HCT116 (cell line): Measurements from ENCODE around the gene MYL4. TPM values are rescaled to one million over a fixed set of nuclear protein-coding genes. Genes with fewer than 3 reads are reported as not detected.

ENCODE experiments used
- ATAC-seq: fragments of 200-7000 bp; cut with Tn5 transposase; 2 replicates; pipeline ENCODE4 v1.9.1; 2020; ENCODE audit warnings: mild to moderate bottlenecking, moderate library complexity
- BruUV-seq: library from RNA; stranded (reverse); fragments of 400-500 nt; replicated peaks from 2 replicates; lab custom pipeline; 2021; lab: Mats Ljungman, UMichigan
- CTCF ChIA-PET: fragments of 300-600 bp; sonication (Branson Sonifier 250); formaldehyde crosslinking; loops from one replicate; lab custom pipeline; 2021; ENCODE audit warnings: antibody characterized with exemption; lab: Charles Lee
- POLR2A ChIA-PET: fragments of 300-600, 350-600 bp; sonication (Branson Sonifier 250); formaldehyde crosslinking; loops from one replicate; lab custom pipeline; 2021; ENCODE audit warnings: antibody characterized with exemption; lab: Charles Lee
- RAD21 ChIA-PET, 2 experiments: fragments of 300-600 bp; sonication (Branson Sonifier 250); formaldehyde crosslinking; loops; one replicate each; lab custom pipeline; 2023; ENCODE audit warnings: low total read pairs in 2 of 2; ENCODE audit not compliant: uncharacterized antibody in 2 of 2, unreplicated experiment in 2 of 2, low non-redundant PET in 1 of 2; lab: Charles Lee
- DNase-seq: peaks from one replicate; pipeline ENCODE4 v3.0.0-alpha.2; 2010; ENCODE audit warnings: low read depth, low spot score
- H2AFZ ChIP-seq: fragments of 200-600 bp; shearing (Covaris generic), sonication (generic); 2 replicates; pipeline ENCODE4 v1.6.1; 2017; ENCODE audit warnings: low read depth, mixed run types, mixed read lengths, antibody characterized with exemption, low read length; ENCODE audit not compliant: poor library complexity, severe bottlenecking
- H3K27ac ChIP-seq: 2 replicates; pipeline ENCODE4 v1.5.1; 2012; ENCODE audit warnings: low read depth, low read length
- H3K27me3 ChIP-seq: fragments of 200-600 bp; sonication (generic); 2 replicates; pipeline ENCODE4 v1.6.1; 2016; ENCODE audit warnings: mixed run types, low read length, mixed read lengths; ENCODE audit not compliant: insufficient read depth
- H3K36me3 ChIP-seq, 2 experiments: fragments of 200-500 bp in 1 of 2; fragments of 200-600 bp in 1 of 2; sonication (Bioruptor generic) in 1 of 2; sonication (generic) in 1 of 2; 2 replicates each; pipeline versions ENCODE4 v1.5.1 to v1.6.1; 2014 to 2016; ENCODE audit warnings: low read length in 2 of 2, inconsistent platforms in 1 of 2, mixed read lengths in 1 of 2, mixed run types in 1 of 2; ENCODE audit not compliant: insufficient read depth in 2 of 2, control insufficient read depth in 1 of 2
- H3K4me1 ChIP-seq, 2 experiments: fragments of 200-600 bp in 1 of 2; sonication (generic) in 1 of 2; 2 replicates each; pipeline versions ENCODE4 v1.5.1 to v1.6.1; 2012 to 2017; ENCODE audit warnings: low read length in 2 of 2, inconsistent platforms in 1 of 2, mild to moderate bottlenecking in 1 of 2, mixed read lengths in 1 of 2, mixed run types in 1 of 2, moderate library complexity in 1 of 2; ENCODE audit not compliant: insufficient read depth in 2 of 2, control insufficient read depth in 1 of 2
- H3K4me2 ChIP-seq: fragments of 200-600 bp; sonication (generic); 2 replicates; pipeline ENCODE4 v1.6.1; 2017; ENCODE audit warnings: mixed run types, low read length, mixed read lengths
- H3K4me3 ChIP-seq, 2 experiments: fragments of 200-600 bp in 1 of 2; sonication (generic) in 1 of 2; replicated peaks in 1 of 2; 2 replicates each; pipeline ENCODE4 v1.5.1; 2011 to 2016; ENCODE audit warnings: low read length in 2 of 2, control low read depth in 1 of 2, low read depth in 1 of 2, mild to moderate bottlenecking in 1 of 2, mixed read lengths in 1 of 2, mixed run types in 1 of 2
- H3K79me2 ChIP-seq: fragments of 200-600 bp; sonication (generic); 2 replicates; pipeline ENCODE4 v1.6.1; 2017; ENCODE audit warnings: mild to moderate bottlenecking, mixed run types, low read length, moderate library complexity, mixed read lengths; ENCODE audit not compliant: insufficient read depth
- H3K9ac ChIP-seq: fragments of 200-600 bp; sonication (generic); 2 replicates; pipeline ENCODE4 v1.6.1; 2016; ENCODE audit warnings: low read length, mixed read lengths
- H3K9me2 ChIP-seq: fragments of 200-600 bp; sonication (generic), shearing (Covaris generic); 2 replicates; pipeline ENCODE4 v1.6.1; 2017; ENCODE audit warnings: mixed run types, mild to moderate bottlenecking, moderate library complexity; ENCODE audit not compliant: insufficient read depth
- H3K9me3 ChIP-seq, 2 experiments: fragments of 200-500 bp in 1 of 2; fragments of 200-600 bp in 1 of 2; sonication (Bioruptor generic) in 1 of 2; sonication (generic) in 1 of 2; 2 replicates each; pipeline ENCODE4 v1.6.1; 2014 to 2017; ENCODE audit warnings: low read length in 2 of 2, mixed read lengths in 2 of 2, inconsistent platforms in 1 of 2, low read depth in 1 of 2, mild to moderate bottlenecking in 1 of 2, mixed run types in 1 of 2, moderate library complexity in 1 of 2; ENCODE audit not compliant: control insufficient read depth in 1 of 2, insufficient read depth in 1 of 2
- H4K20me1 ChIP-seq: fragments of 200-600 bp; sonication (generic), shearing (Covaris generic); 2 replicates; pipeline ENCODE4 v1.6.1; 2017; ENCODE audit warnings: mixed run types, mild to moderate bottlenecking, moderate library complexity; ENCODE audit not compliant: insufficient read depth
- CBX3 ChIP-seq: IDR thresholded peaks from 2 replicates; pipeline ENCODE4 v1.6.1; 2012; ENCODE audit warnings: low read depth
- JUND ChIP-seq: IDR thresholded peaks from 2 replicates; pipeline ENCODE4 v1.6.1; 2012
- POLR2A ChIP-seq: IDR thresholded peaks from 2 replicates; pipeline ENCODE4 v1.7.0; 2011; ENCODE audit warnings: borderline replicate concordance; ENCODE audit not compliant: insufficient read depth, insufficient read length; ENCODE audit errors: extremely low read depth
- SP1 ChIP-seq: IDR thresholded peaks from 2 replicates; pipeline ENCODE4 v1.6.1; 2012; ENCODE audit warnings: low read depth
- TCF7L2 ChIP-seq: IDR thresholded peaks from 2 replicates; pipeline ENCODE4 v1.7.0; 2011; ENCODE audit warnings: borderline replicate concordance, inconsistent platforms; ENCODE audit not compliant: insufficient read depth, insufficient read length; ENCODE audit errors: extremely low read depth
- intact Hi-C: fragments of 100-400 bp; cut with micrococcal nuclease; formaldehyde crosslinking; loops from 2 replicates; pipeline ENCODE4 v1.10.0; 2022
- total RNA-seq: library from RNA; stranded (reverse); gene quantifications from one replicate; pipeline ENCODE4 v1.2.1, GENCODE V29; 2021; ENCODE audit not compliant: unreplicated experiment
- TF ChIP-seq, protein P1 (sequence below): IDR thresholded peaks from 2 replicates; pipeline ENCODE4 v1.6.1; 2012

MYL4 gene
- total RNA-seq, 1 experiment from 2014 or later = 0.32 TPM

DNA sequence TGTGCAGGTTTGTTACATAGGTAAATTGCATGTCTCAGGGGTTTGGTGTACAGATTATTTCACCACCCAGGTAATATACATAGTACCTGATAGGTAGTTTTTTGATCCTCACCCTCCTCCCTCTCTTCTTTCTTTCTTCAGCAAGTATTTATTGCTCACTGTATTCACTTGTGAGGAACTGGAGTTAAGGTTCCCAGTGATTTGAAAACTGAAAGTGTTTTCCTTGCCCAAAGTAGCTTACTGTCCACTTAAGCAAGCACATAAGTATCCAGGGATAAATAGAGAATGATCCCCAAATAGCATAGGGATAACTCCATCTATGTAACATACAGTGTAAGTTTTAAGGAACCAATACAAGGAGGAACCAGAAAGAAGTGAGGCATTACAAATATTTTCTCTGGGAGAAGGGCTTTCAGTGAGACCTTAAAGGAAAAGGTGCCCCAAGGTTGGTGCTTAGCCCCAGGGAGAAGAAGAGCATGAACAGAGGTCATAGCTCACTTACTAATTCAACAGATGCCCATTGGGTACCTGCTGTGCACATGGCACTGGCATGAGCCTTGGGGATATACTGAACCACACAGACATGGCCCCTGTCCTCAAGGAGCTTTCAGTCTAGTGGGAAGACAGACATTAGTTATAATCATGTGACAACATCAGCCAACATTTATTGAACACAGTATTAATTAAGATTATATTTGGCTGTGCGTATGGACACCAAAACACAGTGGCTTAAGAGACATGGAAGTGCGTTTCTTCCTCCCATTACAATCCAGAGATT lies 17.0 kb downstream of the MYL4 start (continued):
- TF ChIP-seq JUND = no peak

DNA sequence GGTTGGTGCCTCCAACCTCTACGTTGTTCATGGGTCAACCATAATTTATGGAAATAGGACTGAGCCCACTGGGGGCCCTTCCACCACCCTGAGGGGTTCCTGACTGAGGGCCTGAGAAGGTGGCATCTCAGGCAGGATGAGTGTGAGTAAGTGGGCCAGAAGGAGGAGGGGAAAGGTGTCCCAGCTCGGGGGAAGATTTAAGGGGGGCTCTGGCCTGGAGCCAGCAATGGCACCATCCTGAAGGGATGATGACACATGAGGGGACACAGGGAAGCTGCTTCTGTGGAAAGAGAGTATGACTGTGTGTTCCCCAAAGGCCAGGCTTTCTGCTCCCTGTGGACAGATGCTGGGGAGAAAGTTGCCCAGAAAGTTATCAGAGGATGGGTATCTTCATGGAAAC lies 18.7 kb downstream of the MYL4 start:
- no peaks in the 10 kb centered on the region for H3K79me2 ChIP-seq
- no TSS peak for BruUV-seq
- TF ChIP-seq CBX3 = no peak
- no peak for TF ChIP-seq TCF7L2
- TF ChIP-seq, protein P1, sequence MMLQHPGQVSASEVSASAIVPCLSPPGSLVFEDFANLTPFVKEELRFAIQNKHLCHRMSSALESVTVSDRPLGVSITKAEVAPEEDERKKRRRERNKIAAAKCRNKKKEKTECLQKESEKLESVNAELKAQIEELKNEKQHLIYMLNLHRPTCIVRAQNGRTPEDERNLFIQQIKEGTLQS = no peak
- TF ChIP-seq POLR2A = no peak
- TF ChIP-seq SP1 = no peak
- no peaks in the 10 kb centered on the region for H3K36me3 ChIP-seq
- H3K4me1 ChIP-seq = peaks cover 14 to 28% of the 10 kb centered on the region in 2 experiments
- H3K27ac ChIP-seq = no peak overlapping the region
- H3K9me3 ChIP-seq = peaks cover 0 to 5% of the 10 kb centered on the region in 2 experiments; a peak in 1 of 4 replicates
- DNase-seq (no peak), ATAC-seq (no peak)
- RAD21 ChIA-PET = no interaction called here
- no peak overlapping the region for H2AFZ ChIP-seq
- intact Hi-C loops = no loop called here
- no peaks in the 10 kb centered on the region for H4K20me1 ChIP-seq
- H3K9ac ChIP-seq = no peak overlapping the region
- no peak overlapping the region for H3K4me2 ChIP-seq
- no peaks in the 10 kb centered on the region for H3K9me2 ChIP-seq
- no peak overlapping the region for H3K4me3 ChIP-seq
- CTCF ChIA-PET = no interaction called here
- H3K27me3 ChIP-seq = no peaks in the 10 kb centered on the region
- POLR2A ChIA-PET = no interaction called here
